AG09319 (cell line): ENCODE measurements around the gene CCDC12.
A peak's percentile ranks its signal among the peaks of the same experiment; 100 is the strongest.

Experiments used
- DNase-seq: peaks from one replicate; pipeline ENCODE4 v3.0.0-alpha.2; 2010; ENCODE audit warnings: low read depth; ENCODE audit errors: extremely low read depth
- TF ChIP-seq, protein P1 (sequence below): IDR thresholded peaks from 2 replicates; pipeline ENCODE4 v1.5.1; 2011; ENCODE audit warnings: low read depth, mild to moderate bottlenecking, inconsistent platforms, low read length, moderate library complexity

Gene CCDC12

GRCh38 chr3:46926871-46927717 is 49.5 kb downstream of the CCDC12 start:
- DNase-seq, result no peak
- TF ChIP-seq, protein P1, sequence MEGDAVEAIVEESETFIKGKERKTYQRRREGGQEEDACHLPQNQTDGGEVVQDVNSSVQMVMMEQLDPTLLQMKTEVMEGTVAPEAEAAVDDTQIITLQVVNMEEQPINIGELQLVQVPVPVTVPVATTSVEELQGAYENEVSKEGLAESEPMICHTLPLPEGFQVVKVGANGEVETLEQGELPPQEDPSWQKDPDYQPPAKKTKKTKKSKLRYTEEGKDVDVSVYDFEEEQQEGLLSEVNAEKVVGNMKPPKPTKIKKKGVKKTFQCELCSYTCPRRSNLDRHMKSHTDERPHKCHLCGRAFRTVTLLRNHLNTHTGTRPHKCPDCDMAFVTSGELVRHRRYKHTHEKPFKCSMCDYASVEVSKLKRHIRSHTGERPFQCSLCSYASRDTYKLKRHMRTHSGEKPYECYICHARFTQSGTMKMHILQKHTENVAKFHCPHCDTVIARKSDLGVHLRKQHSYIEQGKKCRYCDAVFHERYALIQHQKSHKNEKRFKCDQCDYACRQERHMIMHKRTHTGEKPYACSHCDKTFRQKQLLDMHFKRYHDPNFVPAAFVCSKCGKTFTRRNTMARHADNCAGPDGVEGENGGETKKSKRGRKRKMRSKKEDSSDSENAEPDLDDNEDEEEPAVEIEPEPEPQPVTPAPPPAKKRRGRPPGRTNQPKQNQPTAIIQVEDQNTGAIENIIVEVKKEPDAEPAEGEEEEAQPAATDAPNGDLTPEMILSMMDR, result no peak

- DNase-seq, result no peak
- TF ChIP-seq, protein P1, result no peak
Measured at GRCh38 chr3:46926447-46926846, 50.1 kb downstream of the CCDC12 start.

GRCh38 chr3:46926039-46926438 is 50.5 kb downstream of the CCDC12 start:
- TF ChIP-seq, protein P1, result no peak
- DNase-seq, result no peak

- TF ChIP-seq, protein P1, result no peak
- no peak for DNase-seq
Measured at GRCh38 chr3:46925585-46925934, 51.0 kb downstream of the CCDC12 start.

GRCh38 chr3:46924921-46925584 is 51.5 kb downstream of the CCDC12 start:
- no peak for DNase-seq
- TF ChIP-seq, protein P1, result no peak

- TF ChIP-seq, protein P1, result peak; percentile 57
- no peak for DNase-seq
Measured at GRCh38 chr3:46923559-46924350, 52.8 kb downstream of the CCDC12 start.
